Measurements from ENCODE around the gene ZNF511.

DNA sequence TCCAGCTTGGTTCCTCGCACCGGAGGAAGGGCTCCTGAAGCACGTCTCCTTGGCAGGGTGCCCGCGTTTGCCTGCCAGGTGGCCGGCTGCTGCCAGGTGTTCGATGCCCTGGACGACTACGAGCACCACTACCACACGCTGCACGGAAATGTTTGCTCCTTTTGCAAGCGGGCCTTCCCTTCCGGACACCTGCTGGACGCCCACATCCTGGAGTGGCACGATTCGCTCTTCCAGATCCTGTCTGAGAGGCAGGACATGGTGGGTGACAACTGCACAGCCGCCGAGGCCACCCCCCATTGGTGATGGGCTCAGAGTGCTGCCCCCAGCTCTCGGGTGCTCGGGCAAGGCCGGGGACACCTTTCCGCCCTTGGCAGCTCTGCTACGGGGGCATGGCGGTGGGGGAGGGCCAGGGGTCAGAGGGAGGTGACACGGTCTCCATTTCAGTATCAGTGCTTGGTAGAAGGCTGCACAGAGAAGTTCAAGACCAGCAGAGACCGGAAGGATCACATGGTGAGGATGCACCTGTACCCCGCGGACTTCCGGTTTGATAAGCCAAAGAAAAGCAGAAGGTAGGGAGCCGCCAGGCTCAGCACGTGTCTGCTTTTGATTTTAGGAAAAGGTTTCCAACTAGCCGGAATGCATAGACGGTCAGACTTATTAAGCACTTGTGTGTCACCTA, 1.1 kb downstream of the ZNF511 start:
- TF ChIP-seq CTCF (IDR thresholded peaks at IDR 0.05; ENCODE audit: low read depth, low read length, missing input control), result no peak
- no peak for TF ChIP-seq MAX (IDR thresholded peaks at IDR 0.05)
- TF ChIP-seq SP1 (IDR thresholded peaks at IDR 0.05), result no peak
- no peak for TF ChIP-seq YY1 (IDR thresholded peaks at IDR 0.05)
- TF ChIP-seq REST (IDR thresholded peaks at IDR 0.05), result no peak
- TF ChIP-seq RAD21 (IDR thresholded peaks at IDR 0.05), result no peak
